Right ventricle myocardium inferior (tissue), 1 donor: ENCODE data around the gene SSBP3. TPM values are rescaled to one million over a fixed set of nuclear protein-coding genes. Genes with fewer than 3 reads are reported as not detected.

Experiments
- ATAC-seq: fragments of 200-7000 bp; cut with Tn5 transposase; one replicate; pipeline ENCODE4 v1.9.1; 2020; ENCODE audit warnings: mild to moderate bottlenecking, moderate library complexity
- DNase-seq: peaks from one replicate; pipeline ENCODE4 v3.0.0; 2021; ENCODE audit errors: missing footprints
- intact Hi-C: fragments of 100-400 bp; cut with DNase I; formaldehyde crosslinking; loops from one replicate; pipeline ENCODE4 v1.11.0; 2022
- total RNA-seq: library from RNA; stranded (reverse); fragmentation: NEBNext Ultra II Directional; extraction: Animal tissue kit (Norgen Biotek cat#: 25700); gene quantifications from one replicate; pipeline ENCODE4 v1.2.1, GENCODE V29; 2021
- donor health status: DM: no; HTN: yes; CAD: no; lungs with severe emphysema.

The SSBP3 gene
- total RNA-seq, 1 donor from 2014 or later: 53.6 TPM

GRCh38 chr1:54327386-54328065, 78.7 kb downstream of the SSBP3 start:
- intact Hi-C loops: no loop called here
- ATAC-seq (no peak), DNase-seq (no peak)

- intact Hi-C loops: no loop called here
- DNase-seq (no peak), ATAC-seq (no peak)
Observed at GRCh38 chr1:54326543-54327385, 79.4 kb downstream of the SSBP3 start.

DNA sequence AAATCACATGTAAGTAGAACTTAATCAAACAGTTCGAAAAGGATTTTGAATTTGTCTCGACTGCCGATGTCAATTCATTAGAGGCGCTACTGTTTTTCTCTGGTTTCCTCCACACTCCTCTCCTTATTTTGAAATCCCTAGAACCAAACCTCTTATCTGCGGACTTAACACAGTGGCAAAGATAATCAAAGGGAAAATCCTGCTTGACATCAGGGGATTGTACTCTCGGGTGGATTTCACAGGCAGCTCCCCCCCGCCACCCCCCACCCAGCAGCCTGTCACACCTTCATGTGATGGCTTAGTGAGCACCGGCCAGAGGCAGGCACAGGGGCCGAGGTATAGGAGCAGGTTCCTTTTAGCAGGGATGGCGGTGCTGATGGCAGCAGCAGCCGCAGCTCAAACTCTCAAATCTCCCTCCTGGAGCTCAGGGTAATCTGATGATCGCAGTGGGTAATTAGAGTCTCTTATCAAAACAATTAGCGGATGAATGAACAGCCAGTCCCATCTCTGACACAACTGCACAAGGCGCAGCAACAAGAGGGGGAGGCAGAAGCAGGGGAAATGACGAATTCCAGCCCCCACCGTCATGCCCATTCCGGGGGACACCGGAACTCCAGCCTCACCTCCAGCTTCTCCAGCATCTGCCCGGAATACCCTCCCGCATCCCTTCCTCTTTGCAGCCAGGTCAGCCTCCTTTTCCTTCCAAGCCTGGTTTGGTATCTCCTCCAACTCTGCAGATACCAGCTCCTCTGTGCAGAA, 80.3 kb downstream of the SSBP3 start:
- ATAC-seq (no peak), DNase-seq (no peak)
- intact Hi-C loops: no loop called here

- intact Hi-C loops: no loop called here
- DNase-seq: no peak
- ATAC-seq: no peak
Observed at GRCh38 chr1:54325284-54325683, 80.9 kb downstream of the SSBP3 start.

- no peak for DNase-seq
- intact Hi-C loops: no loop called here
- ATAC-seq: peak; percentile 72
Observed at GRCh38 chr1:54324251-54325140, 81.7 kb downstream of the SSBP3 start.

- no peak for ATAC-seq
- DNase-seq: no peak
- intact Hi-C loops: no loop called here
Observed at GRCh38 chr1:54323921-54324250, 82.3 kb downstream of the SSBP3 start.

- intact Hi-C loops: no loop called here
- DNase-seq (no peak), ATAC-seq (no peak)
Observed at GRCh38 chr1:54323324-54323739, 82.9 kb downstream of the SSBP3 start.

DNA sequence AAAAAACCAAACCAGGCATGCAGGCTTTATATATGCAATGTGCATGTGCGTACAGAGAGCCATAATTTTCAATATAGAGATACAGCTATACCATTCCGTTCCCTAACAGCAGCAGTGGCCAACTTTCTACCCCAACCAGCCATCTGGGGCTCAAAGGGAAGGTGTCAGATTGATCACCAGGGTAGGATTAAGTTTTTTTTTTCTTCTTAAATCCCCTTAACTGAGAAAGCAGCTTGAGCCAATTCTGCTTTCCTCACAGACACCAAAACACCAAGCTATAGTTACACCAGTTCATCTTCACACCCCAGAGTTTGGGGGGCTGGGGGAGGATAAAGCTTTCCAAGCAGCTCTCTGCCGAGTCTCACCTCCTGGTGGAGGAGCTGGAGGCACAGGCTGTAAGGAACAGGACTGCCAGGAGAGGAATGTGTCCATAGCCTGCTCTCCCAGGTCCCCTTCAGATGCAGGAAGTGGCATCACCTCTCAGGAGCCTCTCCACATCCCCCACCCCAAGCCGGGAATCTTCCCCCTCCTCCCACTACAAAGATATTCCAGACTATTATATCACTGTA, 87.9 kb downstream of the SSBP3 start:
- ATAC-seq (no peak), DNase-seq (no peak)
- intact Hi-C loops: no loop called here

GRCh38 chr1:54317084-54317483, 89.1 kb downstream of the SSBP3 start:
- ATAC-seq (no peak), DNase-seq (no peak)
- intact Hi-C loops: no loop called here

GRCh38 chr1:54315099-54315498, 91.1 kb downstream of the SSBP3 start:
- intact Hi-C loops: no loop called here
- peak; percentile 38 for ATAC-seq
- DNase-seq: no peak

DNA sequence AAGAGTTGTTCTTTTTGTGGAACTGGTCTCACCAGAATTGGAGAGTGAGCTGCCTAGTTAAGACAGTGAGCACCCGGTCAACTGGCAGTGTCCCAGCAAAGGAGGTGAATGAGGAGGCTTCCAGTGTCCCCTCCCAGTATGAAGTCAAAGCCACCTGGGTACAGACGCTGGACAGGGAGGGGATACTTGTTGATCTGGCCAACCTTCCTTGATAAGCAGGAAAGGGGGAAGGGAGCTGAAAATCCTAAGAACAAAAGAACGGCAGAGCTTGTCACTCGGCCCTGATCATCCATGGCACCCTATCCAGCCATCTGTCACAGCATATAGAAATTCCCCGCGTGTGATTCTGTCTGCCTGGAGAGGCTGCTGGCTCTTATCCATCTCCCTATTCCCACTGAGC, 91.5 kb downstream of the SSBP3 start:
- ATAC-seq (no peak), DNase-seq (no peak)
- intact Hi-C loops: no loop called here

DNA sequence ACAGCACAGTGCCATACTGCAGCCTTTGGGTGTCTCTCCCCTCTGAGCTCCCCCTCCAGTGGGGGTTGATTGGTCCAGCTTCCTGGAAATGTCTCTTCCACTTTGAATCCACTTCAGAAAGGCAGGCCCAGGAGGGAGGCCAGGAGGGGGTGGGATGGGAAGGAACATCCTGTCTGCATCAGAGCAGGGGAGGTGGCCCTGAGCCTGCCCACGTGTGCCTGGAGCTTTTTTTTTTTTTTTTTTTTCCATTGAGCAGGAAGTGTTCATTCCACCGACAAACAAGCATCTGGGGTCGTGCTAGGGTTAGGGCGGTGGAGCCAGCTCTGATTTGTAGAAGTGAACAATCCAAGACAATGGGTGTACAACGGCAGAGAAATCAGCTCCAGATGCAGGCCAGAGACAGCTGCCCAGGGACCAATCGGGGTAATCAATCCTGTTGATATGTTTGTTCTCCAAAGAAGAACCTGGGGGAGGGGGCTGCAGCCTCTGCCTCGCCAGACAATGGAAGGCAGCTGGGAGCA, 93.3 kb downstream of the SSBP3 start:
- ATAC-seq (peak; percentile 29), DNase-seq (no peak)
- intact Hi-C loops: no loop called here

- DNase-seq (no peak), ATAC-seq (no peak)
- intact Hi-C loops: loop anchor here (2.0 kb wide), 3 partner anchors 43 to 177 kb away; partner anchors contain the start of gene SSBP3
Observed at GRCh38 chr1:54311506-54311905, 94.7 kb downstream of the SSBP3 start.

GRCh38 chr1:54310439-54311328, 95.5 kb downstream of the SSBP3 start:
- intact Hi-C loops: loop anchor here (2.0 kb wide), 3 partner anchors 44 to 178 kb away; partner anchors contain the start of gene SSBP3
- no peak for ATAC-seq
- DNase-seq: no peak

GRCh38 chr1:54309631-54310366, 96.4 kb downstream of the SSBP3 start:
- ATAC-seq (no peak), DNase-seq (no peak)
- intact Hi-C loops: loop anchor here (2.0 kb wide), 3 partner anchors 45 to 179 kb away; partner anchors contain the start of gene SSBP3

- intact Hi-C loops: no loop called here
- no peak for ATAC-seq
- no peak for DNase-seq
Observed at GRCh38 chr1:54307305-54307704, 98.9 kb downstream of the SSBP3 start.
